HG03097 (cell line): ENCODE results near the gene PPEF2.

ENCODE experiments used
- ATAC-seq: cut with Tn5 transposase; IDR thresholded peaks from one replicate; pipeline ENCODE4 v1.9.1; 2021; ENCODE audit not compliant: unreplicated experiment, low FRiP score

The PPEF2 gene

DNA sequence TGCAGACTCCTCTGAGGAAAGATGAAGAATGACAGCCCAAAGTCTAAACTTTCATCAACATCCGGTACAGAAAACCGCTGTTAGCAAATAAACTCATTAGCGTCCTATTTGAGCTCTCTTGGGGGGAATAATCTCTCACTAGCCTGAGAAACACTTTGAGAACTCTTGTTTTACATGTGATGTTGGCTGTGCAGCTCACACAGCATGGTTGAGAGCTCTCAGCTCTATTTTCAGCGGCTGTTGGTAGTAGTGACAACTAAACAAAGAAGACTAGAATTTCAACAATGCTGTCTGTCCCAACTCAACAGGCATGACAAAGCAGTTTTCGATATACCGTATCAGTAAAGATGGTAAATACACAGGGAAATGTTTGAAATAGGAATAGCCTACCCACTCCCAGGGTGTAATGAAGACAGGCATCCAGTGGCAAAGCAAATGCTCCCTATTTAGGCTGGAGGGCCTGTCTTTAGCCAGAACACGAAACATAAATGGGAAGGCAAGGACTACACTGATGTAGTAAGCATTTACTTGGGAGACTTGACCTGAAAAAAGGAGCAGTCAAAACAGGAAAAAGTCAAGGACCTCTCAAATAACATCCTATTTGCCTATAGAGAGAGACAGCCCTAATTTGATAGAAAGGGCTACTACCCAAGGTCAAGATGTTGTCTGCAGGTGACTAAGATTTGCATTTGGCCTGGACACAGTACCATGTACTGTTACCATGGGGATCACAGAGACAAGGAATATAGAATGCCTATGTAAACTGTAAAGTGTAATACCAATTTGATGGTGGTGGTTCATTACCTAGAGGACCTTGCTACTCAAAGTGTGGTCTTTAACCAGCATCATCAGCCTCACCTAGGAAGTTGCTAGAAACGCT lies 60.4 kb downstream of the PPEF2 start:
- no peak for ATAC-seq

DNA sequence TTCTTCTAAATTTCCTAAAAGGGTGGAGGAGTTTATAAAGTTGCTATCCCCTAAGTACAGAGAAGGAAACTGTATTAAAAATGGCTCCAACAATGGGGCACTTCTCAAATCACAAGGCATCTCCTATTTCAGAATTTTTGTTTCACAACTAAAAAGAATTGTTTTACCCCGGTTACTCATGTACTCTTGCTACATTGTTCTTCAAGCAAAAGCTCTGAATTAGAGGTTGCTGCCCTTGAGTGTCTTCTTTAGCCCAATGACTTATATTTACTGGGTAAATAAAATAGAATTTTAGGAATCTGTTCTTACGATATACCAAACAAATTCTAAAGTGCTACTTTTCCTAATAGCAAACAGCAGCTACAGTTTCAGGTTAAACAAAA lies 67.5 kb downstream of the PPEF2 start:
- ATAC-seq, result no peak

DNA sequence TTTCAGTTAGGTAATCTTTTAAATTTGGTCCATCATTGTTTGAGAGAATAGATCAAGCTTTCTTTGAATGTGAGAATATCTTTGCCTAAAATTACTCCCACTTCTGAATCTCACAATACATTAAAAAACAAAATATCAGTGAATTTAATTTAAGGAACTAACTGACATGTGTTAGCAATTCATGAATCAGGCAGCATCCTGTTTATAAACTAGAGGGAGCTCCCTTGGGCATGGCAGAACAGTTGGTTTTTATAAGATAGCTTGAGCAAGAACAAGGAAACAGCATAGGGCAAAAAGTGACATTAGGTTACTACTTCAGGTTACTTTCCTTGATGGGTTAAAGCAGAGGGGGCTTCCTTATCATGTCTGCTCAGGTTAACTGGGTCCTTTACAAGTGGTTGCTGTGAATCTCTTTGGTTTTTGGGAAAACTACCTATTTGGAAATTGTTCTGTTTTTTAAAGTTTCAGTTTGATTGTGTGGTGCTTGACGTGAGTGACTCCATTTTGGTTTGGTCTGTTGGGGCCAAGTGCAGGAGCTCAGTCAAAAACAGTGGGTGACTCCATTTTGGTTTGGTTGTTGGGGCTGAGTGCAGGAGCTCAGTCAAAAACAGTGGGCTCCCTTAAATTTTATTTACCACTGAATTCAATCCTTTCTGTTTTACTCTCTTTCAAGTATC lies 68.0 kb downstream of the PPEF2 start:
- no peak for ATAC-seq

DNA sequence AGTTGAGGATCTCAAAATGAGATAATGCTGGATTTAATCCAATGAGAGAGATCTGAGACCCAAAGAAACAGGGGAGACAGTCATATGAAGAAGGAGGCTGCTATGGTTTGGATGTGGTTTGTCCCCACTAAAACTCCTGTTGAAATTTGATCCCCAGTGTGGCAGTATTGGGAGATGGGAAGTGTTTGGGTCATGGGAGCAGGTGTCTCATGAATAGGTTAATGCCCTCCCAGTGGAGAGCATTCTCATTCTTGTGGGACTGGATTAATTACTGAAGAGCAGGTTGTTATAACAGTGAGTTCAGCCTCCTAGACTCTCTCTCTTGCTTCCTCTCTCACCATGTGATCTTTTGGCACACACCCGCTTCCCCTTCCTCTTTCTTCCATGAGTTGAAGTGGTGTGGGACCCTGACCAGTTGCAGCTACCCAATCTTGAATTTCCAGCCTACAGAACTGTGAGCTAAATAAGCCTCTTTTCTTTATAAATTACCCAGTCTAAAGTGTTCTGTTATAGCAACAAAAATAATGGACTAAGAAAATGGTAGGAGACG lies 70.3 kb downstream of the PPEF2 start:
- ATAC-seq, result no peak

DNA sequence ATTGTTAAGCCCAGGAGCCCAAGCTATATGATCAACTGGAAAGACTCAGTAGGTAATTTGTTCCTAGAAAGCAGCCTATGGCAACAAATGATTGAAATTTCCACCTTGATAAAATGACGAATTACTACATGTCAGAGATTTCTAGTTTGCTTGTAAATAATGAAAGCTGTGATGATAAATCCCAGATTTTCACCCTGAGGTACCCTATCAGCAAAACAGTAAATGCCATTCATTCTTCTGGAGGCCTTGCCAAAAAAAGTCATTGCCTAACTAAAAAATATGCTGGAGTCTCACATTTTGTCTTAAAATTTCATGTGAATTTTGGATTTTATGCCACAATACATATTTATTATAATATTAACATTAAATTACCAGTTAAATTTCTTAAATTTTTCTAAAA lies 71.3 kb downstream of the PPEF2 start:
- ATAC-seq, result no peak

DNA sequence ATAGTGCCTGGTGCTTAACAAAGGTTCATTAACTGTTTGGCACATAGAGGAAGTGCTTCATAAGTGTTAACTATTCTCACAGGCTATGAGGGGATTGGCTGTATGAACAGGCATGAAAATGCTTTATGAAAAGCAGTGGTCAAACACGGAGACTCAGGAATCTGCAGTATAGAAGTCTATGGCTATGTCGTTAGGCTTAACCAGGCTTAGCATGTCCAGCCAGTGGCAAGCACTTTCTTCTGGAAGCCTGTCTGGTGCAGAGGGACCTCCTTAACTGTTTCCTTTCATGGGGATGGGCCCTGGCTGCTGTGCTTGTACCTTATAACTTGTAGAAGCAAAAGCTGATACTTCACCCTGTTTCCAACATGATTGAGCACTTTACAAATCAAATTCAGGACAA lies 78.4 kb downstream of the PPEF2 start:
- no peak for ATAC-seq

DNA sequence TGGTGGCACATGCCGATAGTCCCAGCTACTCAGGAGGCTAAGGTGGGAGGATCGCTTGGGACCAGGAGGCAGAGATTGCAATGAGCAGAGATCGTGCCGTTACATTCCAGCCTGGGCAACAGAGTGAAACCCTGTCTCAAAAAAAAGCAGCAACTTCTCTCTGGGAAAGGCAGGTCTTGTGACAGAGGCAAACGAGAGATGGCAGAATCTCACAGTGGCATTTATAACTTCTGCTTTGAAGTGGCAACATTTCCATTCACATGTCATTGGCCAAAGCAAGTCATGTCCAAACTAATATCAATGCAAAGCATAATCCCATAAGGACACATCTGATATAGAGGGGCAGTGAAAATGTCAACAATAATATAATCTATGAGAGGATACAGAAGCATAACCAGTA lies 79.8 kb downstream of the PPEF2 start:
- no peak for ATAC-seq

DNA sequence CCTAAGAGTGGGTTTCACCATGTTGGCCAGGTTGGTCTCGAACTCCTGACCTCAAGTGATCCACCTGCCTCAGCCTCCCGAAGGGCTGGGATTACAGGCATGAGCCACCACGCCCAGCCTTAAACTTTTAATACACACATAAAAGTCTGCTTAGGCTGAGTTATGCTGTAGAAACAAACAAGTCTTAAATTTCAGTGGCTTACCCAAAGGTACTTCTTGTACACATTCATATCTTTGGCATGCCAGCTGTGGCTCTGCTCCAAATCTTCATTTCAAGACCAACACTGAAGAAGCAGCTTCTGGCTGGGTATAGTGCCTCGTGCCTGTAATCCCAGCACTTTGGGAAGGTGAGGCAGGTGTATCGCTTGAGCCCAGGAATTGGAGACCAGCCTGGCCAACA lies 80.3 kb downstream of the PPEF2 start:
- ATAC-seq, result no peak

DNA sequence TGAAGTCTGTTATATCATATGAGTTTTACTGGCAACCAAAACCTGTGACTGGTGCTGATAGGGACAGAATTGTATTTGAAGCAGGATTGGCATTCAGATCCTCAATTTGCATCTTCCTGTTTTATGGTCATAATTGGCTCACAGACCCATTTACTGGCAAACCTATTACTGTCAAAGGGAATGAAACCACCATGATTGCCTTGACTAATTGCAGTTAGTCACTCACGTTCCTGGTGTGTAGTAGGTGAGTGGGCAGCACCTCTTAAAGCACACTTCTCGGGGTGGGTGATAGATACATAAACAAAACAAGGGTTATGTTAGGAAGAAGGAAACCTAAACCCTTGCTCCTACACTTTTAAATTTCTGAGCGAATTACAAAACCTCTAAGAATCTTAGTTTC lies 81.0 kb downstream of the PPEF2 start:
- no peak for ATAC-seq

DNA sequence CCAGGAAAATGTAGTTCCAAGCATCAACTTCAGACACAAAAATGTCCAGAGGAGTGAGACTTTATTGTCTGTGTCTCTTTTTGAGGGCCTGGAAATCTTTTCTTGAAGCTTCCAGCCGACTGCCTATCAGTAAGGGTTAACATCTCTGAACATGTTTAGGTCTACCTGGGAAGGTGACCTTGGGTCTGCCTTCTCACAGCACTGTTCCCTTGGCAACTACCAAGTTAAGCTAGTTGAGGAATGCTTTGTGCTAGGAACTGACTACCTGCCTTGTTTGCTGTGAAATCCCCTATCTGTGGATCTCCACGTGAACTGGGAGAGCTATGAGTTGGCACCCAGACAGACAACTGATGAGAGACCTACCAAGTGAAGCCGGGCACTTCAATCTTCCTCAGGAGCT lies 81.6 kb downstream of the PPEF2 start:
- no peak for ATAC-seq

DNA sequence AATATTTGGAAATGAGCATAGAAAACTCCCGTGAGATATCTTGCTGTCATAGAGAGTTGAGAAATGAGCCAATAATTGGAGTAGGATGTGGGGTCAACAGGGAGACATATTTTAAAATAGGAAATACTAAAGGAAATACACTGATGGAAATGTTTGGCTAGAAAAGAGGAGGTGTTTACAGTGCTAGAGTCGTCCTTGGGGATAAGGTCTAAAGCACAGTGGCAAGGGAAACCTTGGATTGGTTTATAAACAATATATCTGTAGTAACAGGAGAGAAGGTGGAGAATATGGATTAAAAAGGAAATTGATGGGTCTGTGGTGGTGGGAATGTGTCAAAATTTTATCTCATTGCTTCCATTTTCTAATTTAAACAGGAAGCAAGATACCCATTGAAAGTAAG lies 82.1 kb downstream of the PPEF2 start:
- ATAC-seq, result no peak

DNA sequence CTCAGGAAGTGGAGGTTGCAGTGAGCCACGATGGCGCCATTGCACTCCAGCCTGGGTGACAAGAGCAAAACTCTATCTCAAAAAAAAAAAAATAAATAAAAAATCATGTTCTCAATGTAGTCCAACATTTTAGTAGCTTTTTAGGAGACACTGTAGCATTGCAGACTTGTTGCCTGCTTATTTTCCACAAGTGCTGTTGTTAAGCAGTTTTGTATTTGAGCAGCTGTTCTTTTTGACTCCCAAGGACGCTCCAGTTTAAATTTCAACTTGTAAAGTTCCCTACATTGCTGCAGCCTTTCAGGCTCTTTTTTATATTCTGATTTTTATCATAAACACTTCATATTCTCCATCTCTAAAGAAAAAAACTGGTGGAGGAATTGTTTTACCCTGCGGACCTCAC lies 83.1 kb downstream of the PPEF2 start:
- ATAC-seq, result no peak

DNA sequence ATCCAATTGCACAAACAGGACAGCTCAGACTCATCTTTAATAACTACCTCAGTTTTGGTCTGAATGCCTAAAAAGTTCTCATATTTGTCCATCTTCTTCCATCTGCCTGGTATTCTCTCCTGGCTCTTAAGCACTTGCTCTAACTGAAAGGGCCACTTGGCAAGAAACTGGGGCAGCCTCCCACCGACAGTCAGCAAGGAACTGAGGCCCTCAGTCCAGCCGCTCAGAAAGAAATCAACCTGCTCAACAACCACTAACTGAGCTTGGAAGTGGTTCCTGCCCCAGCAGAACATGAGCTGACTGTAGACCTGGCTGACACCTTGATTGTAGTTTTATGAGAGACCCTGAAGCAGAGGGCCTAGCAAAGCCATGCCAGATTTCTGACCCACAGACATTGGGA lies 84.4 kb downstream of the PPEF2 start:
- ATAC-seq, result no peak
